ENCODE data around the gene RAB7B.
"Not testable (repeated sequence)": the region's sequence is repeated elsewhere in the genome, so short reads cannot be mapped to it uniquely, and the experiment has no call there.

Gene RAB7B, protein sequence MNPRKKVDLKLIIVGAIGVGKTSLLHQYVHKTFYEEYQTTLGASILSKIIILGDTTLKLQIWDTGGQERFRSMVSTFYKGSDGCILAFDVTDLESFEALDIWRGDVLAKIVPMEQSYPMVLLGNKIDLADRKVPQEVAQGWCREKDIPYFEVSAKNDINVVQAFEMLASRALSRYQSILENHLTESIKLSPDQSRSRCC

GRCh38 chr1:206002871-206003801, at the start of gene RAB7B:
Gene RAB7B, minus strand, starts transcription at chr1:206003395. Its CDS starts 9,260 bp downstream, at chr1:205994135.
- DNase-seq (ENCODE audit: low read depth) = peak; percentile 68
- peak within 1 kb of the TSS; percentile 32 for H3K4me3 ChIP-seq (ENCODE audit: low read depth, low read length)
- no peak for TF ChIP-seq CTCF (conservative IDR thresholded peaks at IDR 0.05; ENCODE audit: low read depth, low read length)

DNA sequence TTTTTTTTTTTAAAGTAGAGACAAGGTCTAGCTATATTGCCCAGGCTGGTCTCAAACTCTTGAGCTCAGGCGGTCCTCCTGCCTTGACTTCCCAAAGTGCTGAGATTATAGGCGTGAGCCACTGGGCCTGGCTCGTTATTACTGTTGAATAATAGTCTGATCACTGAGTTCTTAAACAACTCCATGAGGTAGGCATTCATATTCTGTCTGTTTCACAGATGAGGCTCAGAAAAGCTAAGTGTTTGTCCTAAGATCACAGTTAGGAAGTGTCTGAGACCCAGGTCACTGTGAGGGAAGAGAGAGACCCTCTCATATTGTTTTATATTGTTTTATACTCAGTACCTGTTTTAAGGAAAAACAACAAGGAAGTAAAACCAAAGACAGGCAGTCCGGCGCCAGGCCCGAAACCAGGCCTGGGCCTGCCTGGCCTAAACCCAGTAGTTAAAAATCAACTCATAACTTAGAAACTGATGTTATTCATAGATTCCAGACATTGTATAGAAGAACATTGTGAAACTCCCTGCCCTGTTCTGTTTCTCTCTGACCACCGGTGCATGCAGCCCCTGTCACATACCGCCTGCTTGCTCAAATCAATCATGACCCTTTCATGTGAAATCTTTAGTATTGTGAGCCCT, 49.2 kb upstream of the RAB7B start:
- not testable (repeated sequence) for DNase-seq (ENCODE audit: low read depth); H3K4me3 ChIP-seq (ENCODE audit: low read depth, low read length)

DNA sequence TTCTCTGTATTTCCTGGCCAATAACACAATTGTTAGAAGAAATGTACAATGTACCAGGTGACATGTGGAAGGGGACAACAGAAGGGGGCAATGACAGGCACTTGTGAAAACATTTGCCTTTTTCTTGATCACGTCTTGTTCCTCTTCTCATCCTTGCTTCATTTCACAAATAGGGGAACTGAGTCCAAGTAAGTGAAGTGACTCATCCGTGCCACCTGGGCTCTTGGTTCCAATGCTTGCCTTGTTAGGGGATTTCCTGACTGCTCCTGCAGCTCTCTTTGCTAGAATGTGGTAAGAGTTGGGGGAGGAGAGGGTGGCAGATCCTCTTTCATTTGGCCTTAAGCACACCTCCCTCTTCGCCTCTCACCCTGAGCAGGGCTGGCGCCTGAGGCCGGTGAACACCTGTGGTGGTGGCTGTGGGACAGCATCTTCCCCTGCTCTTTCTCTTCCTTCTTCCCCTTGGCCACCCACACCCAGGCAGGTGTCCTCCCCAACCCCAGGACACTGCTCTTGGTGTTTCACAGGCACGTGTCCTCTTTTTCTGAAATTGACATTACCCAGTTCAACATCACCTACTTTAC, 47.5 kb upstream of the RAB7B start:
- no peak overlapping the region for H3K4me3 ChIP-seq (ENCODE audit: low read depth, low read length)
- TF ChIP-seq CTCF (conservative IDR thresholded peaks at IDR 0.05; ENCODE audit: low read depth, low read length) = no peak
- peak; percentile 28 for DNase-seq (ENCODE audit: low read depth)

GRCh38 chr1:206049919-206050600, 46.9 kb upstream of the RAB7B start:
- TF ChIP-seq CTCF (conservative IDR thresholded peaks at IDR 0.05; ENCODE audit: low read depth, low read length) = no peak
- no peak overlapping the region for H3K4me3 ChIP-seq (ENCODE audit: low read depth, low read length)
- no peak for DNase-seq (ENCODE audit: low read depth)

DNA sequence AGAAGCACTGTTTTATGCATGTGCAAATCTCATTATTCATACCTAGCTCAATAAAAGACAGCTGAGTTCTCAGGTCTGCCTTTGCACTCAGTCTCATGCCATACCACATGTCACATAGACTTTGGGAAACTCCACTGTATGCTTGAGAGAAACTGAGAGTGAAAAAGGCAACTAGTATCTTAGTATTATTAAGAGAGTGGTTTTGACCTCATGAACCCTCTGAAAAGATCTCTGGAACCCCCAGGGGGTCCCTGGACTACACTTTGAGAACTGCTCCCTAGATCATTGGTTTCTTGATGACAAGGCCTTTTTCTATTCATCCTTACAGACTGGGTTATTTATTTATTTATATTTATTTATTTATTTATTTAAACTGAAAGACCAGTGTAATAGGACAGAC, 46.1 kb upstream of the RAB7B start:
- no peak for DNase-seq (ENCODE audit: low read depth)
- no peak for TF ChIP-seq CTCF (conservative IDR thresholded peaks at IDR 0.05; ENCODE audit: low read depth, low read length)
- H3K4me3 ChIP-seq (ENCODE audit: low read depth, low read length) = no peak overlapping the region

DNA sequence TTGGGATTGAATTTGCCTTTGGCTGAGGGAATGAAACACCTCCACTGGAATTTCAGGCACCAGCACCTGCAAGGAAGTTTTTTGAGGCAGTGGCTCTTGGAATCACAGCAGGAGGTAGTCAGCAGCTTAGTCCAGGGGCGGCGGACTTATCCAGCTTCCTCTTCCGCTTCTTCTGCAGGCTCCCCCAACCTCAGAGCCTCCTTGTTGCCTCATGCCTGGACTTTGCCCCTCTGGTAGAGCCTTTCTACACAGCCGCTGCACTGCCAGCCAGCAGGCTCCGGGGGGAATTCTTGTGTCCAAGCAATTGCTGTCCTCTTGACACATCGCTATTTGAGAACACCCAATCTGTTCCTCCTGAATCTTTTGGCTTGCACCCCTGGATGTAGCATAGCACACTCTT, 45.4 kb upstream of the RAB7B start:
- H3K4me3 ChIP-seq (ENCODE audit: low read depth, low read length) = no peak overlapping the region
- TF ChIP-seq CTCF (conservative IDR thresholded peaks at IDR 0.05; ENCODE audit: low read depth, low read length) = no peak
- no peak for DNase-seq (ENCODE audit: low read depth)
